HepG2 (cell line): Measurements from ENCODE around the gene PGPEP1. TPM values are rescaled to one million over a fixed set of nuclear protein-coding genes. Genes with fewer than 3 reads are reported as not detected.
A peak's percentile ranks its signal among the peaks of the same experiment; 100 is the strongest.

Experiments
- ELF4 ChIP-seq: sonication (generic); formaldehyde crosslinking; IDR thresholded peaks from 2 replicates; pipeline ENCODE4 v1.5.0; 2020; ENCODE audit warnings: missing genetic modification reagents, mild to moderate bottlenecking, moderate library complexity, borderline replicate concordance
- FOXA1 ChIP-seq, 2 experiments: fragments of 450-650 bp in 1 of 2; sonication (generic) in 1 of 2; formaldehyde crosslinking in 1 of 2; IDR thresholded peaks; 2 replicates each; pipeline versions ENCODE4 v1.4.0 to v1.6.1; 2016 to 2020; ENCODE audit warnings: missing genetic modification reagents in 1 of 2
- GTF2F1 ChIP-seq: fragments of 150-350 bp; IDR thresholded peaks from 2 replicates; pipeline ENCODE4 v1.6.1; 2014; ENCODE audit warnings: low read length
- JDP2 ChIP-seq: sonication (generic); formaldehyde crosslinking; IDR thresholded peaks from 2 replicates; pipeline ENCODE4 v1.8.1; 2022; ENCODE audit warnings: missing genetic modification reagents, borderline replicate concordance
- KDM5B ChIP-seq: sonication (generic); formaldehyde crosslinking; IDR thresholded peaks from 2 replicates; pipeline ENCODE4 v1.4.0; 2020; ENCODE audit warnings: missing genetic modification reagents, mild to moderate bottlenecking, borderline replicate concordance
- MTA1 ChIP-seq: sonication (generic); formaldehyde crosslinking; IDR thresholded peaks from 2 replicates; pipeline ENCODE4 v1.4.0; 2020; ENCODE audit warnings: missing genetic modification reagents, mild to moderate bottlenecking, borderline replicate concordance
- NCOR1 ChIP-seq: fragments of 200-600 bp; sonication (generic); IDR thresholded peaks from 2 replicates; pipeline ENCODE4 v1.7.0; 2017; ENCODE audit warnings: antibody characterized with exemption, low read length, borderline replicate concordance
- POLR2AphosphoS2 ChIP-seq: IDR thresholded peaks from 2 replicates; pipeline ENCODE4 v1.6.1; 2011; ENCODE audit warnings: low read depth, low read length, improper control_type of control experiment
- PRMT3 ChIP-seq: sonication (generic); formaldehyde crosslinking; IDR thresholded peaks from 2 replicates; pipeline ENCODE4 v1.8.1; 2022; ENCODE audit warnings: low read depth, mild to moderate bottlenecking, moderate library complexity, missing genetic modification reagents, borderline replicate concordance
- RAD21 ChIP-seq: fragments of 450-650 bp; formaldehyde crosslinking; IDR thresholded peaks from 2 replicates; pipeline ENCODE4 v1.5.0; 2020; ENCODE audit warnings: mild to moderate bottlenecking
- REXO4 ChIP-seq: sonication (generic); formaldehyde crosslinking; IDR thresholded peaks from 2 replicates; pipeline ENCODE4 v1.8.0; 2022; ENCODE audit warnings: missing genetic modification reagents, mild to moderate bottlenecking, borderline replicate concordance
- SP140L ChIP-seq: sonication (generic); formaldehyde crosslinking; IDR thresholded peaks from 2 replicates; pipeline ENCODE4 v1.4.0; 2020; ENCODE audit warnings: missing genetic modification reagents, borderline replicate concordance
- ZNF124 ChIP-seq: sonication (generic); formaldehyde crosslinking; IDR thresholded peaks from 2 replicates; pipeline ENCODE4 v1.4.0; 2020; ENCODE audit warnings: missing genetic modification reagents
- polyA plus RNA-seq, 8 experiments: library from polyadenylated mRNA; depleted of rRNA in 3 of 8; stranded (reverse) in 7 of 8; unstranded in 1 of 8; fragments of >200 nt; fragmentation: Illumina TruSeq in 4 of 8; extraction: Trizol in 4 of 8; gene quantifications; 2 replicates each; pipeline versions ENCODE4 v1.2.1 to v1.2.3, GENCODE V29; 2011 to 2016; ENCODE audit warnings: low read depth in 4 of 8, missing spikeins in 1 of 8, mixed read lengths in 1 of 8; ENCODE audit not compliant: insufficient read depth in 1 of 8
- total RNA-seq, 5 experiments: library from RNA; depleted of rRNA; stranded (reverse); fragments of >200 nt; fragmentation: Illumina TruSeq; extraction: Trizol; gene quantifications; 2 replicates each; pipeline ENCODE4 v1.2.3, GENCODE V29; 2016; ENCODE audit warnings: low read depth in 1 of 5
- TF ChIP-seq, protein P1 (sequence below): sonication (generic); formaldehyde crosslinking; IDR thresholded peaks from 2 replicates; pipeline ENCODE4 v1.4.0; 2020; ENCODE audit warnings: missing genetic modification reagents
- TF ChIP-seq, protein P2 (sequence below): sonication (generic); formaldehyde crosslinking; IDR thresholded peaks from 2 replicates; pipeline ENCODE4 v1.5.0; 2020; ENCODE audit warnings: missing genetic modification reagents
- TF ChIP-seq, protein P3 (sequence below): sonication (generic); formaldehyde crosslinking; IDR thresholded peaks from 2 replicates; pipeline ENCODE4 v1.4.0; 2020; ENCODE audit warnings: missing genetic modification reagents
- TF ChIP-seq, protein P4 (sequence below): sonication (generic); formaldehyde crosslinking; IDR thresholded peaks from 2 replicates; pipeline ENCODE4 v1.5.0; 2020; ENCODE audit warnings: missing genetic modification reagents
- TF ChIP-seq, protein P5 (sequence below): sonication (generic); formaldehyde crosslinking; conservative IDR thresholded peaks from 2 replicates; pipeline ENCODE4 v1.8.0; 2022; ENCODE audit warnings: missing genetic modification reagents

The PGPEP1 gene
- total and polyA plus RNA-seq, 2 of the 13 experiments (the other 11 are each of a cell fraction or from before 2014, with no cell fraction given) = 53.1 to 56.6 TPM

DNA sequence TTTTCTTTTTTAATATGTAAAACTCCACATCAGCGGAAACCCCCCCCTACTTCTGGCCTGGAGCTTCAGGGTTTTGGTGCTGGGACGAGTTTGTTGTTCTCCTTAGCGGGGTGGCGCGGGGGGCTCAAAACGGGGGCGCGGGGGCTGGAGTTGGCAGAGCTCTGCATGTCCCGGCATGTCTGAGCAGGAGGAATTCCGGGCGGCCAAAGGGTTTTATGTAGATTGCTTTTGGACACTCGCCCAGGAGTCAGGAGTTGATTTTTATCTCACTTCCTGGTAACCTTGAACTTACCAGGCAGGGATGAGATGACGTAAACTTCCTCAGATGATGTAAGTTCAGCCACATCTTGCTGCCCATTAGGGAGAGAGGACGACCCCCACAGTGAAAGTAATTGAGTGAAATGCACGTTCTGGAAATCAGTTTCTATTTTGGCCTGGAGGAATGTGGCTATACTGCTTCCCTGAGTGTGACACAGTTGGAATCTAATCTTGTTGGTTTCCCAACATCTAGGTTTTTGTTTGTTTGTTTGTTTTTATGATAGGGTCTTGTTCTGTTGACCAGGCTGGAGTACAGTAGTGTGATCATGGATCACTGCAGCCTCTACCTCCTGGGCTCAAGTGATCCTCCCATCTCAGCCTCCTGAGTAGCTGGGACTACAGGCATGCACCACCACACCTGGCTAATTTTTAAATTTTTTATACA is 24.6 kb downstream of the PGPEP1 start (continued):
- no peak for TF ChIP-seq FOXA1 (IDR thresholded peaks at IDR 0.05)
- no peak for TF ChIP-seq FOXA1 (CRISPR knock-in tag; IDR thresholded peaks at IDR 0.05)
- TF ChIP-seq, protein P1, sequence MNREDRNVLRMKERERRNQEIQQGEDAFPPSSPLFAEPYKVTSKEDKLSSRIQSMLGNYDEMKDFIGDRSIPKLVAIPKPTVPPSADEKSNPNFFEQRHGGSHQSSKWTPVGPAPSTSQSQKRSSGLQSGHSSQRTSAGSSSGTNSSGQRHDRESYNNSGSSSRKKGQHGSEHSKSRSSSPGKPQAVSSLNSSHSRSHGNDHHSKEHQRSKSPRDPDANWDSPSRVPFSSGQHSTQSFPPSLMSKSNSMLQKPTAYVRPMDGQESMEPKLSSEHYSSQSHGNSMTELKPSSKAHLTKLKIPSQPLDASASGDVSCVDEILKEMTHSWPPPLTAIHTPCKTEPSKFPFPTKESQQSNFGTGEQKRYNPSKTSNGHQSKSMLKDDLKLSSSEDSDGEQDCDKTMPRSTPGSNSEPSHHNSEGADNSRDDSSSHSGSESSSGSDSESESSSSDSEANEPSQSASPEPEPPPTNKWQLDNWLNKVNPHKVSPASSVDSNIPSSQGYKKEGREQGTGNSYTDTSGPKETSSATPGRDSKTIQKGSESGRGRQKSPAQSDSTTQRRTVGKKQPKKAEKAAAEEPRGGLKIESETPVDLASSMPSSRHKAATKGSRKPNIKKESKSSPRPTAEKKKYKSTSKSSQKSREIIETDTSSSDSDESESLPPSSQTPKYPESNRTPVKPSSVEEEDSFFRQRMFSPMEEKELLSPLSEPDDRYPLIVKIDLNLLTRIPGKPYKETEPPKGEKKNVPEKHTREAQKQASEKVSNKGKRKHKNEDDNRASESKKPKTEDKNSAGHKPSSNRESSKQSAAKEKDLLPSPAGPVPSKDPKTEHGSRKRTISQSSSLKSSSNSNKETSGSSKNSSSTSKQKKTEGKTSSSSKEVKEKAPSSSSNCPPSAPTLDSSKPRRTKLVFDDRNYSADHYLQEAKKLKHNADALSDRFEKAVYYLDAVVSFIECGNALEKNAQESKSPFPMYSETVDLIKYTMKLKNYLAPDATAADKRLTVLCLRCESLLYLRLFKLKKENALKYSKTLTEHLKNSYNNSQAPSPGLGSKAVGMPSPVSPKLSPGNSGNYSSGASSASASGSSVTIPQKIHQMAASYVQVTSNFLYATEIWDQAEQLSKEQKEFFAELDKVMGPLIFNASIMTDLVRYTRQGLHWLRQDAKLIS (CRISPR knock-in tag) = no peak
- TF ChIP-seq, protein P2, sequence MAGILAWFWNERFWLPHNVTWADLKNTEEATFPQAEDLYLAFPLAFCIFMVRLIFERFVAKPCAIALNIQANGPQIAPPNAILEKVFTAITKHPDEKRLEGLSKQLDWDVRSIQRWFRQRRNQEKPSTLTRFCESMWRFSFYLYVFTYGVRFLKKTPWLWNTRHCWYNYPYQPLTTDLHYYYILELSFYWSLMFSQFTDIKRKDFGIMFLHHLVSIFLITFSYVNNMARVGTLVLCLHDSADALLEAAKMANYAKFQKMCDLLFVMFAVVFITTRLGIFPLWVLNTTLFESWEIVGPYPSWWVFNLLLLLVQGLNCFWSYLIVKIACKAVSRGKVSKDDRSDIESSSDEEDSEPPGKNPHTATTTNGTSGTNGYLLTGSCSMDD (CRISPR knock-in tag) = no peak
- peak; percentile 90 for TF ChIP-seq NCOR1
- TF ChIP-seq REXO4 (CRISPR knock-in tag) = no peak
- no peak for TF ChIP-seq PRMT3 (CRISPR knock-in tag)
- TF ChIP-seq, protein P3, sequence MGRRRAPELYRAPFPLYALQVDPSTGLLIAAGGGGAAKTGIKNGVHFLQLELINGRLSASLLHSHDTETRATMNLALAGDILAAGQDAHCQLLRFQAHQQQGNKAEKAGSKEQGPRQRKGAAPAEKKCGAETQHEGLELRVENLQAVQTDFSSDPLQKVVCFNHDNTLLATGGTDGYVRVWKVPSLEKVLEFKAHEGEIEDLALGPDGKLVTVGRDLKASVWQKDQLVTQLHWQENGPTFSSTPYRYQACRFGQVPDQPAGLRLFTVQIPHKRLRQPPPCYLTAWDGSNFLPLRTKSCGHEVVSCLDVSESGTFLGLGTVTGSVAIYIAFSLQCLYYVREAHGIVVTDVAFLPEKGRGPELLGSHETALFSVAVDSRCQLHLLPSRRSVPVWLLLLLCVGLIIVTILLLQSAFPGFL (CRISPR knock-in tag) = no peak
- no peak for TF ChIP-seq JDP2 (CRISPR knock-in tag)
- no peak for TF ChIP-seq KDM5B (CRISPR knock-in tag)
- TF ChIP-seq, protein P4, sequence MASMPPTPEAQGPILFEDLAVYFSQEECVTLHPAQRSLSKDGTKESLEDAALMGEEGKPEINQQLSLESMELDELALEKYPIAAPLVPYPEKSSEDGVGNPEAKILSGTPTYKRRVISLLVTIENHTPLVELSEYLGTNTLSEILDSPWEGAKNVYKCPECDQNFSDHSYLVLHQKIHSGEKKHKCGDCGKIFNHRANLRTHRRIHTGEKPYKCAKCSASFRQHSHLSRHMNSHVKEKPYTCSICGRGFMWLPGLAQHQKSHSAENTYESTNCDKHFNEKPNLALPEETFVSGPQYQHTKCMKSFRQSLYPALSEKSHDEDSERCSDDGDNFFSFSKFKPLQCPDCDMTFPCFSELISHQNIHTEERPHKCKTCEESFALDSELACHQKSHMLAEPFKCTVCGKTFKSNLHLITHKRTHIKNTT (CRISPR knock-in tag) = no peak
- TF ChIP-seq MTA1 = no peak
- no peak for TF ChIP-seq ZNF124
- 0 out of 2 replicates have a peak, but pooled peaks have one; percentile 49 for TF ChIP-seq ELF4
- TF ChIP-seq, protein P5, sequence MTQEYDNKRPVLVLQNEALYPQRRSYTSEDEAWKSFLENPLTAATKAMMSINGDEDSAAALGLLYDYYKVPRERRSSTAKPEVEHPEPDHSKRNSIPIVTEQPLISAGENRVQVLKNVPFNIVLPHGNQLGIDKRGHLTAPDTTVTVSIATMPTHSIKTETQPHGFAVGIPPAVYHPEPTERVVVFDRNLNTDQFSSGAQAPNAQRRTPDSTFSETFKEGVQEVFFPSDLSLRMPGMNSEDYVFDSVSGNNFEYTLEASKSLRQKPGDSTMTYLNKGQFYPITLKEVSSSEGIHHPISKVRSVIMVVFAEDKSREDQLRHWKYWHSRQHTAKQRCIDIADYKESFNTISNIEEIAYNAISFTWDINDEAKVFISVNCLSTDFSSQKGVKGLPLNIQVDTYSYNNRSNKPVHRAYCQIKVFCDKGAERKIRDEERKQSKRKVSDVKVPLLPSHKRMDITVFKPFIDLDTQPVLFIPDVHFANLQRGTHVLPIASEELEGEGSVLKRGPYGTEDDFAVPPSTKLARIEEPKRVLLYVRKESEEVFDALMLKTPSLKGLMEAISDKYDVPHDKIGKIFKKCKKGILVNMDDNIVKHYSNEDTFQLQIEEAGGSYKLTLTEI = no peak
- no peak for TF ChIP-seq SP140L (CRISPR knock-in tag)
- no peak for TF ChIP-seq RAD21
- TF ChIP-seq POLR2AphosphoS2 = no peak
- no peak for TF ChIP-seq GTF2F1
